ENCODE measurements around the gene ARVCF. TPM values are rescaled to one million over a fixed set of nuclear protein-coding genes. Genes with fewer than 3 reads are reported as not detected.

The ARVCF gene
- total and polyA plus RNA-seq, 4 donors = 10.0 to 23.4 (median 16.6) TPM

GRCh38 chr22:20009018-20009491, 7.6 kb downstream of the ARVCF start:
- no peak overlapping the region for H3K9ac ChIP-seq (ENCODE audit: insufficient read depth in 1 of 2, low read length in 2 of 2)
- TF ChIP-seq CTCF (IDR thresholded peaks at IDR 0.05; ENCODE audit: control extremely low read depth, extremely low read depth) = no peak
- H3K4me1 ChIP-seq (ENCODE audit: control insufficient read depth in 5 of 5, insufficient read depth in 5 of 5, low read length in 5 of 5) = peaks cover 0 to 7% (median 3%) of the 10 kb centered on the region in 5 donors
- 93 to 99% methylated on average over 9 of the region's 9 CpGs for WGBS, 2 donors
- no peak for DNase-seq
- no peaks in the 10 kb centered on the region for H3K27me3 ChIP-seq (ENCODE audit: control insufficient read depth in 3 of 3, insufficient read depth in 3 of 3, low read length in 2 of 3)
- no peak overlapping the region for H3K4me3 ChIP-seq
- H3K9me3 ChIP-seq (ENCODE audit: control insufficient read depth in 4 of 4, insufficient read depth in 3 of 4, low read length in 3 of 4) = peaks cover 0 to 3% (median under 1%) of the 10 kb centered on the region in 4 donors
- no peak for ATAC-seq (ENCODE audit: insufficient read depth, low FRiP score)
- no peak overlapping the region for H3K27ac ChIP-seq (ENCODE audit: low read depth in 1 of 2, low read length in 1 of 2)
- H3K36me3 ChIP-seq (ENCODE audit: control insufficient read depth in 4 of 4, insufficient read depth in 4 of 4, low read length in 4 of 4) = no peaks in the 10 kb centered on the region

GRCh38 chr22:20008221-20008995, 8.2 kb downstream of the ARVCF start:
- Histone ChIP-seq H3K4me3 (no peak overlapping the region), H3K9me3 (ENCODE audit: control insufficient read depth in 4 of 4, insufficient read depth in 3 of 4, low read length in 3 of 4) (peaks cover 0 to 3% (median under 1%) of the 10 kb centered on the region in 4 donors), H3K27ac (ENCODE audit: low read depth in 1 of 2, low read length in 1 of 2) (no peak overlapping the region), H3K4me1 (ENCODE audit: control insufficient read depth in 5 of 5, insufficient read depth in 5 of 5, low read length in 5 of 5) (peaks cover 0 to 4% (median 3%) of the 10 kb centered on the region in 5 donors), H3K9ac (ENCODE audit: insufficient read depth in 1 of 2, low read length in 2 of 2) (no peak overlapping the region), H3K36me3 (ENCODE audit: control insufficient read depth in 4 of 4, insufficient read depth in 4 of 4, low read length in 4 of 4) (no peaks in the 10 kb centered on the region), H3K27me3 (ENCODE audit: control insufficient read depth in 3 of 3, insufficient read depth in 3 of 3, low read length in 2 of 3) (no peaks in the 10 kb centered on the region)
- no peak for TF ChIP-seq CTCF (IDR thresholded peaks at IDR 0.05; ENCODE audit: control extremely low read depth, extremely low read depth)
- DNase-seq (no peak), ATAC-seq (ENCODE audit: insufficient read depth, low FRiP score) (no peak)
- WGBS, 2 donors = 89 to 91% methylated on average over 11 of the region's 11 CpGs

GRCh38 chr22:20004464-20004863, 12.2 kb downstream of the ARVCF start:
- no peak for ATAC-seq (ENCODE audit: insufficient read depth, low FRiP score)
- Histone ChIP-seq H3K4me3 (no peak overlapping the region), H3K4me1 (ENCODE audit: control insufficient read depth in 5 of 5, insufficient read depth in 5 of 5, low read length in 5 of 5) (peaks cover 0 to 30% (median 7%) of the 10 kb centered on the region in 5 donors), H3K27me3 (ENCODE audit: control insufficient read depth in 3 of 3, insufficient read depth in 3 of 3, low read length in 2 of 3) (no peaks in the 10 kb centered on the region), H3K27ac (ENCODE audit: low read depth in 1 of 2, low read length in 1 of 2) (no peak overlapping the region), H3K9ac (ENCODE audit: insufficient read depth in 1 of 2, low read length in 2 of 2) (no peak overlapping the region), H3K36me3 (ENCODE audit: control insufficient read depth in 4 of 4, insufficient read depth in 4 of 4, low read length in 4 of 4) (no peaks in the 10 kb centered on the region), H3K9me3 (ENCODE audit: control insufficient read depth in 4 of 4, insufficient read depth in 3 of 4, low read length in 3 of 4) (peaks cover 0 to 3% (median under 1%) of the 10 kb centered on the region in 4 donors)
- WGBS, 2 donors = 94 to 97% methylated on average over 3 of the region's 3 CpGs
- DNase-seq = no peak
- no peak for TF ChIP-seq CTCF (IDR thresholded peaks at IDR 0.05; ENCODE audit: control extremely low read depth, extremely low read depth)

All from lung (tissue), 12 donors.